ENCODE results near the gene CD27. TPM values are rescaled to one million over a fixed set of nuclear protein-coding genes. Genes with fewer than 3 reads are reported as not detected.

The CD27 gene
- total and polyA plus RNA-seq, 2 donors (not counting 1 experiment from before 2014, with no cell fraction given), result 0.06 to 0.17 TPM

DNA sequence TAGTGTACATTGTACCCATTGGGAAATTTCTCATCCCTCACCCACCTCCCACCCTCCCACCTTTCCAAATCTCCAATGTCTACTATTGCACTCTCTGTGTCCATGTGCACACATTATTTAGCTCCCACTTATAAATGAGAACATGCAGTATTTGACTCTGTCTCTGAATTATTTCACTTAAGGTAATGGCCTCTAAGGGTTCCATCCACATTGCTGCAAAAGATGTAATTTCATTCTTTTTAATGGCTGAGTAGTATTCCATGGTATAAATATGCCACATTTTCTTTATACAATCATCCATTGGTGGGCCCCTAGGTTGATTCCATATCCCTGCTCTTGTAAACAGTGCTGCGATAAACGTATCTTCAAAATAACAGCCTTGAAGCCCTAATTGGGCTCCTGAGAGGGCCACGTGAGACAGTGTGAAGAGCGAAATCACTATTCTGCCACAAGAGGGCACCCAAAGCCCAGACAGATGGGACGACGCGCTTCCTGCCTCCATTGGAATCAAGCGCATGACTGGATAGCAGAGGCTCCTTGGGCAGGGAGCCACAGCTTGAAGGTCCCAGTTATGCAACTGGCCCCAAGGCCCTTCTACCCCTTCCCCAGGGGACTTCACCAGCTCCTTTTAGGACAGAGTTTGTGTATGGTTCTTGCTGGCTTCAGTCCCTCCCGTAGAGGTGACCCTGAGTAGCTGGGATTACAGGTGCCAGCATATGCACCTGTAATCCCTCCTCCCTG lies 21.3 kb upstream of the CD27 start:
- H3K9ac ChIP-seq (ENCODE audit: insufficient read depth, low read length), result no peak overlapping the region
- no peaks in the 10 kb centered on the region for H3K79me2 ChIP-seq (ENCODE audit: control insufficient read depth, insufficient read depth, low read length)
- no peak overlapping the region for H3K4me2 ChIP-seq (ENCODE audit: extremely low read depth, insufficient read depth, low read length)
- H3K27me3 ChIP-seq (ENCODE audit: control insufficient read depth, insufficient read depth, low read length), result no peaks in the 10 kb centered on the region
- no peaks in the 10 kb centered on the region for H3K4me1 ChIP-seq (ENCODE audit: control insufficient read depth, extremely low read depth, insufficient read depth, low read length)
- DNase-seq (ENCODE audit: low read depth in 2 of 2), result peak; percentile 82 to 93
- TF ChIP-seq EZH2 (IDR thresholded peaks at IDR 0.05; ENCODE audit: low read length, missing control alignments), result no peak
- TF ChIP-seq, protein P1, sequence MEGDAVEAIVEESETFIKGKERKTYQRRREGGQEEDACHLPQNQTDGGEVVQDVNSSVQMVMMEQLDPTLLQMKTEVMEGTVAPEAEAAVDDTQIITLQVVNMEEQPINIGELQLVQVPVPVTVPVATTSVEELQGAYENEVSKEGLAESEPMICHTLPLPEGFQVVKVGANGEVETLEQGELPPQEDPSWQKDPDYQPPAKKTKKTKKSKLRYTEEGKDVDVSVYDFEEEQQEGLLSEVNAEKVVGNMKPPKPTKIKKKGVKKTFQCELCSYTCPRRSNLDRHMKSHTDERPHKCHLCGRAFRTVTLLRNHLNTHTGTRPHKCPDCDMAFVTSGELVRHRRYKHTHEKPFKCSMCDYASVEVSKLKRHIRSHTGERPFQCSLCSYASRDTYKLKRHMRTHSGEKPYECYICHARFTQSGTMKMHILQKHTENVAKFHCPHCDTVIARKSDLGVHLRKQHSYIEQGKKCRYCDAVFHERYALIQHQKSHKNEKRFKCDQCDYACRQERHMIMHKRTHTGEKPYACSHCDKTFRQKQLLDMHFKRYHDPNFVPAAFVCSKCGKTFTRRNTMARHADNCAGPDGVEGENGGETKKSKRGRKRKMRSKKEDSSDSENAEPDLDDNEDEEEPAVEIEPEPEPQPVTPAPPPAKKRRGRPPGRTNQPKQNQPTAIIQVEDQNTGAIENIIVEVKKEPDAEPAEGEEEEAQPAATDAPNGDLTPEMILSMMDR (conservative IDR thresholded peaks at IDR 0.05 in 1 of 2, IDR thresholded peaks at IDR 0.05 in 1 of 2; ENCODE audit: low read depth in 1 of 2, low read length in 2 of 2), result peak; percentile 64 to 82
- no peaks in the 10 kb centered on the region for H4K20me1 ChIP-seq (ENCODE audit: control insufficient read depth, extremely low read depth, insufficient read depth, low read length)
- no peaks in the 10 kb centered on the region for H3K9me3 ChIP-seq (ENCODE audit: control insufficient read depth, insufficient read depth, low read depth, low read length)
- no peak overlapping the region for H3K27ac ChIP-seq (ENCODE audit: insufficient read depth, low read length)
- H3K36me3 ChIP-seq (ENCODE audit: control insufficient read depth, insufficient read depth, low read length), result no peaks in the 10 kb centered on the region
- no peak overlapping the region for H2AFZ ChIP-seq (ENCODE audit: low read length)
- no peak overlapping the region for H3K4me3 ChIP-seq (replicated peaks in 1 of 4; ENCODE audit: control extremely low read depth in 1 of 4, insufficient read depth in 1 of 4, low read depth in 3 of 4, low read length in 4 of 4)

- Histone ChIP-seq H2AFZ (ENCODE audit: low read length) (no peak overlapping the region), H3K9me3 (ENCODE audit: control insufficient read depth, insufficient read depth, low read depth, low read length) (no peaks in the 10 kb centered on the region), H3K27ac (ENCODE audit: insufficient read depth, low read length) (no peak overlapping the region), H3K36me3 (ENCODE audit: control insufficient read depth, insufficient read depth, low read length) (no peaks in the 10 kb centered on the region), H3K27me3 (ENCODE audit: control insufficient read depth, insufficient read depth, low read length) (no peaks in the 10 kb centered on the region), H3K4me1 (ENCODE audit: control insufficient read depth, extremely low read depth, insufficient read depth, low read length) (no peaks in the 10 kb centered on the region), H4K20me1 (ENCODE audit: control insufficient read depth, extremely low read depth, insufficient read depth, low read length) (no peaks in the 10 kb centered on the region), H3K79me2 (ENCODE audit: control insufficient read depth, insufficient read depth, low read length) (no peaks in the 10 kb centered on the region), H3K4me3 (replicated peaks in 1 of 4; ENCODE audit: control extremely low read depth in 1 of 4, insufficient read depth in 1 of 4, low read depth in 3 of 4, low read length in 4 of 4) (no peak overlapping the region), H3K4me2 (ENCODE audit: extremely low read depth, insufficient read depth, low read length) (no peak overlapping the region), H3K9ac (ENCODE audit: insufficient read depth, low read length) (no peak overlapping the region)
- TF ChIP-seq, protein P1 (conservative IDR thresholded peaks at IDR 0.05 in 1 of 2, IDR thresholded peaks at IDR 0.05 in 1 of 2; ENCODE audit: low read depth in 1 of 2, low read length in 2 of 2), result no peak
- TF ChIP-seq EZH2 (IDR thresholded peaks at IDR 0.05; ENCODE audit: low read length, missing control alignments), result no peak
- no peak for DNase-seq (ENCODE audit: low read depth in 2 of 2)
Measured at GRCh38 chr12:6424008-6424347, 20.8 kb upstream of the CD27 start.

DNA sequence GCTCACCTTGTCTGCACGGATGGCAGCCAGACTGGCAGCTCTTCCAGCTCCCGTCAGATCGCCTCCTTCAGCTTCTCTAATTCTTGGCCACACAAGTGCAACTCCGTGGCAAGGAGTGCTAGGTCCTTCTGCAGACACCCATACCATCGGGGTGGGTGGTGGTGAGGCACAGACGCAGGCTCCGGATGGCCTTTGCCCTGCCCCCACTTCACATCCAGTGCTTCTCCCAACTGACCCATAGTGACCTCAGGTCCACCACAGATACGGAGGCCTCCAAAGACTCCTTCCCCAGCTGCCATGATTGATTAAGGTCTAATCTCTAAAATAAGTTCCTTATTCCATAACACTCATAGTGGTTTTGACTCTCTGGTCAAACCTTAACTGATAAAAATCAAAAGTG lies 19.9 kb upstream of the CD27 start:
- Histone ChIP-seq H3K79me2 (ENCODE audit: control insufficient read depth, insufficient read depth, low read length) (no peaks in the 10 kb centered on the region), H3K4me2 (ENCODE audit: extremely low read depth, insufficient read depth, low read length) (no peak overlapping the region), H3K36me3 (ENCODE audit: control insufficient read depth, insufficient read depth, low read length) (no peaks in the 10 kb centered on the region), H3K27ac (ENCODE audit: insufficient read depth, low read length) (no peak overlapping the region), H3K9me3 (ENCODE audit: control insufficient read depth, insufficient read depth, low read depth, low read length) (no peaks in the 10 kb centered on the region), H3K9ac (ENCODE audit: insufficient read depth, low read length) (no peak overlapping the region), H2AFZ (ENCODE audit: low read length) (no peak overlapping the region), H4K20me1 (ENCODE audit: control insufficient read depth, extremely low read depth, insufficient read depth, low read length) (no peaks in the 10 kb centered on the region), H3K4me1 (ENCODE audit: control insufficient read depth, extremely low read depth, insufficient read depth, low read length) (no peaks in the 10 kb centered on the region), H3K4me3 (replicated peaks in 1 of 4; ENCODE audit: control extremely low read depth in 1 of 4, insufficient read depth in 1 of 4, low read depth in 3 of 4, low read length in 4 of 4) (no peak overlapping the region), H3K27me3 (ENCODE audit: control insufficient read depth, insufficient read depth, low read length) (no peaks in the 10 kb centered on the region)
- TF ChIP-seq, protein P1 (conservative IDR thresholded peaks at IDR 0.05 in 1 of 2, IDR thresholded peaks at IDR 0.05 in 1 of 2; ENCODE audit: low read depth in 1 of 2, low read length in 2 of 2), result no peak
- TF ChIP-seq EZH2 (IDR thresholded peaks at IDR 0.05; ENCODE audit: low read length, missing control alignments), result no peak
- DNase-seq (ENCODE audit: low read depth in 2 of 2), result no peak
